SH-SY5Y (cell line): ENCODE results near the gene B3GNT7.

ENCODE experiments used
- GATA2 ChIP-seq: IDR thresholded peaks from 2 replicates; pipeline ENCODE4 v1.6.1; 2011; ENCODE audit warnings: mild to moderate bottlenecking, low read depth, low read length
- GATA3 ChIP-seq: IDR thresholded peaks from 2 replicates; pipeline ENCODE4 v1.6.1; 2011; ENCODE audit warnings: low read depth, mild to moderate bottlenecking, low read length, moderate library complexity

GRCh38 chr2:231357048-231357447 lies 38.5 kb upstream of the B3GNT7 start:
- TF ChIP-seq GATA2: no peak
- no peak for TF ChIP-seq GATA3
